Stimulated activated memory B cell treated with anti-CD40 and anti-IgM and Interleukin-4, amounts not matched to agents 10 μg/mL and 1 μg/mL and 100 μg/mL, for 72 hours (primary cell): Measurements from ENCODE around the gene ROBO2.

Experiments used
- ATAC-seq: fragments of 150-1000 bp; cut with Tn5 transposase; 2 replicates; pipeline ENCODE4 v1.10.0; 2021
- H3K27ac Mint-ChIP-seq: one replicate; pipeline ENCODE4 v1.8.0; 2022; ENCODE audit warnings: mild to moderate bottlenecking, mixed read lengths
- H3K27me3 Mint-ChIP-seq: one replicate; pipeline ENCODE4 v1.8.0; 2022; ENCODE audit warnings: mixed read lengths
- H3K36me3 Mint-ChIP-seq: one replicate; pipeline ENCODE4 v1.8.0; 2022; ENCODE audit warnings: mixed read lengths
- H3K4me1 Mint-ChIP-seq: one replicate; pipeline ENCODE4 v1.8.0; 2022; ENCODE audit warnings: mixed read lengths
- H3K4me3 Mint-ChIP-seq: one replicate; pipeline ENCODE4 v1.8.0; 2022; ENCODE audit warnings: mild to moderate bottlenecking, moderate library complexity, mixed read lengths
- H3K9me3 Mint-ChIP-seq: one replicate; pipeline ENCODE4 v1.8.0; 2022; ENCODE audit warnings: mixed read lengths

The ROBO2 gene

GRCh38 chr3:77549034-77549433 lies 509.1 kb downstream of the ROBO2 start:
- no peak for ATAC-seq
- Mint-ChIP-seq H3K36me3 (no peaks in the 10 kb centered on the region), H3K27me3 (no peaks in the 10 kb centered on the region), H3K27ac (no peak overlapping the region), H3K4me1 (no peaks in the 10 kb centered on the region), H3K4me3 (no peak overlapping the region), H3K9me3 (peaks cover 7% of the 10 kb centered on the region)

- Mint-ChIP-seq H3K4me3 (no peak overlapping the region), H3K27me3 (no peaks in the 10 kb centered on the region), H3K9me3 (peaks cover 3% of the 10 kb centered on the region), H3K4me1 (no peaks in the 10 kb centered on the region), H3K36me3 (no peaks in the 10 kb centered on the region), H3K27ac (no peak overlapping the region)
- ATAC-seq: no peak
These were observed 513.3 kb downstream of the ROBO2 start for GRCh38 chr3:77553240-77553639.

GRCh38 chr3:77562089-77562488 lies 522.2 kb downstream of the ROBO2 start:
- Mint-ChIP-seq H3K4me1 (no peaks in the 10 kb centered on the region), H3K9me3 (peaks cover 5% of the 10 kb centered on the region), H3K27ac (no peak overlapping the region), H3K36me3 (no peaks in the 10 kb centered on the region), H3K4me3 (no peak overlapping the region), H3K27me3 (no peaks in the 10 kb centered on the region)
- no peak for ATAC-seq

DNA sequence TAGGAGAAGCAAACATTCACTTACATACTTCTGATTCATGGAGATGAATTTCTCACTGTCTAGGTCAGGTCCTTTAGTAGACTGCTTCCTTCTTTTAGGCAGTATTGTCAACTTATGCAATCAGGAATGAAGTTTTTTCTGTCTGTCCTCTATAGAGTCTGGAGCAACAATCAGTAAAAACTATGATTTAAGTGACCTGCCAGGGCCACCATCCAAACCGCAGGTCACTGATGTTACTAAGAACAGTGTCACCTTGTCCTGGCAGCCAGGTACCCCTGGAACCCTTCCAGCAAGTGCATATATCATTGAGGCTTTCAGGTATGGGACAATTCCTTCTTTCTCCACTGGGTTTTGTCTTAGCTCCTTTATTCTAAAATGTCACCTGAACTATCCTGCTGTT lies 523.1 kb downstream of the ROBO2 start:
- Mint-ChIP-seq H3K4me3 (no peak overlapping the region), H3K36me3 (no peaks in the 10 kb centered on the region), H3K4me1 (no peaks in the 10 kb centered on the region), H3K27ac (no peak overlapping the region), H3K9me3 (peaks cover 5% of the 10 kb centered on the region), H3K27me3 (no peaks in the 10 kb centered on the region)
- ATAC-seq: no peak

DNA sequence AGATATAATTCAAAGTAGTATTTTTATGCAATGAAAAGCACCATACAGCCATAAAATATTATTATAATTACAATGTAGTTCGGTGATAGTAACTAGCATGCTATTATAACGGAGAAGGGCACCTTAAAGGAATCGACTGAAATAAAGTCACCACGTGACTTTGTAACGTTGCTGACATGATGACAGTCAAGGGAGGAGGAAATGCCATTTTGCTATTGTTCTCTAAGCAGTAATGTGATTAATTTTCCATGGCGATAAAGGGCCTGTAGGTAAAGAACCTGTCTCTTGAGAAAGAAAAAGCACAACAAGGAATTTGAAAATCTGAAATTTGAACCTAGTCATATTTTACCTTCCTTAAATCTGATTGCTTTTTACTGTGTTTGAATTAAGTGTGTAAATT lies 526.2 kb downstream of the ROBO2 start:
- Mint-ChIP-seq H3K27me3 (no peaks in the 10 kb centered on the region), H3K36me3 (no peaks in the 10 kb centered on the region), H3K27ac (no peak overlapping the region), H3K9me3 (peaks cover 7% of the 10 kb centered on the region), H3K4me3 (no peak overlapping the region), H3K4me1 (no peaks in the 10 kb centered on the region)
- ATAC-seq: no peak

- H3K27me3 Mint-ChIP-seq: no peaks in the 10 kb centered on the region
- no peak for ATAC-seq
These were observed 532.2 kb downstream of the ROBO2 start for GRCh38 chr3:77571971-77572715.

DNA sequence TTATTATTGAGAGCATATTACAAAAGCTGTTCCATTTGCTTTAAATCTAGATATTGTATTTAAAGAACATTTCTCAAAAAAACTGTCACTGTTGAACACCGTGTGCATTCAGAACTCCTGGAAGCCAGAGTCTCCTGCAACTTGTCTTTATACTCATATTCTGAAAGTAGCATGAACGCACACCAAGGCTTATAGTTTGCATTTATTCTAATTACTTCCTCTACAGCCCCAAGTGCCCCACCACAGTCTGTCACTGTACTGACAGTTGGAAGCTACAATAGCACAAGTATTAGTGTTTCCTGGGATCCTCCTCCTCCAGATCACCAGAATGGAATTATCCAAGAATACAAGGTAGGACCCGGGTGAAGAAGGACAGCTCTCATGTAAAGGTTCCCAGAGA lies 537.4 kb downstream of the ROBO2 start:
- no peaks in the 10 kb centered on the region for H3K27me3 Mint-ChIP-seq
- no peak for ATAC-seq
- no peak overlapping the region for H3K4me3 Mint-ChIP-seq
- H3K36me3 Mint-ChIP-seq: no peaks in the 10 kb centered on the region
- H3K27ac Mint-ChIP-seq: no peak overlapping the region
- H3K9me3 Mint-ChIP-seq: no peaks in the 10 kb centered on the region
- H3K4me1 Mint-ChIP-seq: no peaks in the 10 kb centered on the region

More at GRCh38 chr3:77571971-77572715, 532.2 kb downstream of the ROBO2 start:
- H3K4me3 Mint-ChIP-seq: no peak overlapping the region
- no peaks in the 10 kb centered on the region for H3K4me1 Mint-ChIP-seq
- no peaks in the 10 kb centered on the region for H3K36me3 Mint-ChIP-seq
- H3K9me3 Mint-ChIP-seq: peaks cover 5% of the 10 kb centered on the region
- H3K27ac Mint-ChIP-seq: no peak overlapping the region

DNA sequence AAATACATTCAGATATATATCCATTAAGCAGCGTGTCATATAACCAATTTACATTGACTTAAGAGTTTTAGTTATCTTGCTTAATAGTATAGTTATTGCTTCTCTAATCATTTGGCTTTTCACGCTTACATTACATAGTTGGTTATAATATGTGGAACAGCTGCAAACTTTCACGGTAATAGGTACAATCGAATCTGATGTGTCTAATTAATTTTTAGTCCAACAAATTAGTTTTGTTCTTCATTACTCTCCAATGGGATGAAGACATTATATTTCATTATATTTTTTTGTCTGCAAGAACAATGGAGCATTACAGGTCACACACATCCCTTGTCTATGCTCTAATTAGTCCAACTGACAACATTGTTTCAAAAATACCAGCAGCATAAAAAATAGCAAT lies 546.3 kb downstream of the ROBO2 start:
- ATAC-seq: no peak
- no peaks in the 10 kb centered on the region for H3K27me3 Mint-ChIP-seq
- no peak overlapping the region for H3K27ac Mint-ChIP-seq
- no peaks in the 10 kb centered on the region for H3K4me1 Mint-ChIP-seq
- H3K9me3 Mint-ChIP-seq: no peaks in the 10 kb centered on the region
- H3K36me3 Mint-ChIP-seq: no peaks in the 10 kb centered on the region
- H3K4me3 Mint-ChIP-seq: no peak overlapping the region

GRCh38 chr3:77588863-77589262 lies 549.0 kb downstream of the ROBO2 start:
- H3K27me3 Mint-ChIP-seq: no peaks in the 10 kb centered on the region
- no peak for ATAC-seq
- H3K4me1 Mint-ChIP-seq: no peaks in the 10 kb centered on the region
- no peak overlapping the region for H3K27ac Mint-ChIP-seq
- H3K9me3 Mint-ChIP-seq: no peaks in the 10 kb centered on the region
- H3K4me3 Mint-ChIP-seq: no peak overlapping the region
- no peaks in the 10 kb centered on the region for H3K36me3 Mint-ChIP-seq

DNA sequence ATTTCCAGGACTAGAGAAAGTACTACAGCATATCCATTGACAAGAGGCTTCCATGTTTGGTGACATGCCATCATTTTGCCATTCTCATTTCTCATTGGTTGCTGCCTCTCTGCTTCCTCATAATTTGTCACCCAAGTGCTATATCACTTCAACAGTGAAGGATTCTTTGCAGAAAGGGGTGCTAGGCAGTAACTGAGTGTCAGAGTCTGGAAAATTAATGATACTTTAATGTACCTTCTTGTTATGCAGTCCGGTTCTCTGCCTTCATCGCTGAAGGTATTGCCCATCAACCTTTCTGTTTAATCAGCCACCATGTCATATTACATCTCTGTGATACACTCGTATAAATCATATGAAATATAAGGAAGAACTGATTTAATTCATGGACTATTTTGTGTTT lies 550.3 kb downstream of the ROBO2 start:
- H3K27ac Mint-ChIP-seq: no peak overlapping the region
- H3K27me3 Mint-ChIP-seq: no peaks in the 10 kb centered on the region
- no peaks in the 10 kb centered on the region for H3K9me3 Mint-ChIP-seq
- H3K4me1 Mint-ChIP-seq: no peaks in the 10 kb centered on the region
- no peak overlapping the region for H3K4me3 Mint-ChIP-seq
- no peak for ATAC-seq
- H3K36me3 Mint-ChIP-seq: no peaks in the 10 kb centered on the region

DNA sequence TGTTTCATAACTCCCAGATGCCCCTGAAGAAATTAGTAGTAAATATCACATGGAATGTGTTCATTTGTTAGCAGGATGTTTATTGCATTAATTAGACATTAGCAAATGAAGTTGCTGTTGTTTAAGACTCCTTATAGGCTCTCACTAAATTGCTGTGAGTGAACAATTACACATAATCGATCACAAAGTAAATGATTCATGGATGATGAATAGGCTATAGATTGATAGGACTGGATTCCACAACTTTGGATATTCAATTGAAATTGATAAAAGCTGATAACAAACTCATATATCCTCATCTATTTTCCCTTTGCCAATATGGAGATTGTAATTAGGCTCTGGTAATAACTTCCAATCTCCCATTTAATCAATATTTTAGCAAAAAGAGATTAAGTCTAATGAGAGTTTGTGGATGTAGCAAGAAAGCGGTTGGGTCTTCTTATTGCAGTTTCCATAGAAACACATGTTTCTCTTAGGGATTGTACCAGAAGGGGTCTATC lies 555.5 kb downstream of the ROBO2 start:
- Mint-ChIP-seq H3K4me3 (no peak overlapping the region), H3K4me1 (no peaks in the 10 kb centered on the region), H3K27ac (no peak overlapping the region), H3K27me3 (no peaks in the 10 kb centered on the region), H3K9me3 (no peaks in the 10 kb centered on the region), H3K36me3 (no peaks in the 10 kb centered on the region)
- ATAC-seq: no peak

GRCh38 chr3:77599948-77600347 lies 560.0 kb downstream of the ROBO2 start:
- Mint-ChIP-seq H3K4me1 (no peaks in the 10 kb centered on the region), H3K27me3 (no peaks in the 10 kb centered on the region), H3K9me3 (peaks cover 4% of the 10 kb centered on the region), H3K27ac (no peak overlapping the region), H3K4me3 (no peak overlapping the region), H3K36me3 (no peaks in the 10 kb centered on the region)
- ATAC-seq: no peak

- Mint-ChIP-seq H3K36me3 (no peaks in the 10 kb centered on the region), H3K4me3 (no peak overlapping the region), H3K27ac (no peak overlapping the region)
These were observed 562.0 kb downstream of the ROBO2 start for GRCh38 chr3:77601823-77602415.

GRCh38 chr3:77602722-77603121 lies 562.8 kb downstream of the ROBO2 start:
- no peak overlapping the region for H3K4me3 Mint-ChIP-seq
- no peaks in the 10 kb centered on the region for H3K27me3 Mint-ChIP-seq
- ATAC-seq: no peak
- H3K27ac Mint-ChIP-seq: no peak overlapping the region
- no peaks in the 10 kb centered on the region for H3K4me1 Mint-ChIP-seq
- H3K9me3 Mint-ChIP-seq: peaks cover 4% of the 10 kb centered on the region
- no peaks in the 10 kb centered on the region for H3K36me3 Mint-ChIP-seq

More at GRCh38 chr3:77601823-77602415, 562.0 kb downstream of the ROBO2 start:
- H3K4me1 Mint-ChIP-seq: no peaks in the 10 kb centered on the region
- H3K9me3 Mint-ChIP-seq: peaks cover 4% of the 10 kb centered on the region
- H3K27me3 Mint-ChIP-seq: no peaks in the 10 kb centered on the region
- no peak for ATAC-seq

DNA sequence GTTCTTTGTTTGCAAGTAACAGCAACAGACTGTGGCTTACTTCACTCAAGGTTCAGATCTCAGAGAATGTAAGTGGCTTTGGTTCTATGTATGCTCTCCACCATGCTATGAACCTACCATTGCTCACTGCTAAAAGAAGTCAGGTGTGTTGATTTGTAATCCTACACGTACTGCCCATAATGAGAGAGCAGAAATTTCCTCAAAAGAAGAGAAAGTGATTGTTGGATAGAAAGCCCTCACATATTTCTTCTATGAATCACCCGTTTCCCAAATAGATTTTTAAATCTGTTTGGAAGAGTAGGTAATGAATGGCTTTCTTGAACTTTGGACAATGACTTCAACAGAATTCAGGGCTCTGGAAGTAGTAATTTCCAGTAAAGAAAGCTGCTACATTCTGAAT lies 565.4 kb downstream of the ROBO2 start:
- Mint-ChIP-seq H3K4me1 (no peaks in the 10 kb centered on the region), H3K9me3 (peaks cover 7% of the 10 kb centered on the region), H3K4me3 (no peak overlapping the region), H3K36me3 (no peaks in the 10 kb centered on the region), H3K27ac (no peak overlapping the region), H3K27me3 (no peaks in the 10 kb centered on the region)
- no peak for ATAC-seq

DNA sequence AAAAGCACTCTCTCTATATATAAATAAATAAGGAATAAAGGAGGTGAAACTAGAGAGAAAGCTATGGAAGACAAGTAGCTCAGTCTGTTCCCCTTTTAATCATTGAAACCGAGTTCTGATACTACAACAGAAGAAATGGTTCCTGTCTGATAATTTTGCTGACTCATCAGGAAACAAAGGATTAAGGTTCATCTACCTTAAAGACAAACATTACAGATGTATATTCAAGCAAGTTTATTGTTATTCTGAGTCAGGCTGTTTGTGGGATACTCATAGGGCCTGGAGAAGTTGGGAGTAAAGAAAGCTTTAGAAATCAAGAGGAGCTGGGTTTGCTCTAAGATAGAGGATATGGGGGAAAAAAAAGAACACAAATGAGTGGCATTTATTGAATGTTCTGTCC lies 566.0 kb downstream of the ROBO2 start:
- H3K27ac Mint-ChIP-seq: no peak overlapping the region
- H3K4me1 Mint-ChIP-seq: no peaks in the 10 kb centered on the region
- H3K27me3 Mint-ChIP-seq: no peaks in the 10 kb centered on the region
- H3K4me3 Mint-ChIP-seq: no peak overlapping the region
- H3K36me3 Mint-ChIP-seq: no peaks in the 10 kb centered on the region
- ATAC-seq: no peak
- H3K9me3 Mint-ChIP-seq: peaks cover 7% of the 10 kb centered on the region
